D721Med (cell line): ENCODE results near the gene CNTN4.

ENCODE experiments used
- DNase-seq: peaks from one replicate; pipeline ENCODE4 v3.0.0; 2011; ENCODE audit warnings: low spot score; ENCODE audit not compliant: insufficient read length
- FAIRE-seq: peaks from 2 replicates; lab custom pipeline; 2011; peaks lifted over from hg19 to GRCh38; lab: Jason Lieb, UNC
- TF ChIP-seq, protein P1 (sequence below): IDR thresholded peaks from 2 replicates; pipeline ENCODE4 v1.5.1; 2012; ENCODE audit warnings: mild to moderate bottlenecking, control low read depth; ENCODE audit not compliant: insufficient read depth; ENCODE audit errors: missing control alignments

Gene CNTN4

DNA sequence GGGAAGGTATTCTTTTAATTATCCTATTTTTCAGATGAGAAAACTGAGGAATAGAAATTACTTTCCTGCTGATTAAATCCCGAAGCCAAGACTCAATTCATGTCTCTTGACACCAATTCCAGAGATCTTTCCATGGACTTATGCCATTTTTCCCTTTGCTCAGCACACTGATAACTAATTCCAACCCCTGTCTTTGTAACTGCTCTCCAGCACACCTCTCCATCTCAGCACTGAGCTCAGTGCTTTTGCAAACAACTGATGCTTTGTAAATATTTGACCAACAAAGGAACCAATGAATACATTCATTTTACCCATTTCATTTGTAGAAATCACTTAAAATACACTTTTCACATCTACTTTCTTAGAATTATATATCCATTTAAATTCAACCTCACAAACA is 762.5 kb downstream of the CNTN4 start:
- FAIRE-seq = no peak
- no peak for DNase-seq
- TF ChIP-seq, protein P1, sequence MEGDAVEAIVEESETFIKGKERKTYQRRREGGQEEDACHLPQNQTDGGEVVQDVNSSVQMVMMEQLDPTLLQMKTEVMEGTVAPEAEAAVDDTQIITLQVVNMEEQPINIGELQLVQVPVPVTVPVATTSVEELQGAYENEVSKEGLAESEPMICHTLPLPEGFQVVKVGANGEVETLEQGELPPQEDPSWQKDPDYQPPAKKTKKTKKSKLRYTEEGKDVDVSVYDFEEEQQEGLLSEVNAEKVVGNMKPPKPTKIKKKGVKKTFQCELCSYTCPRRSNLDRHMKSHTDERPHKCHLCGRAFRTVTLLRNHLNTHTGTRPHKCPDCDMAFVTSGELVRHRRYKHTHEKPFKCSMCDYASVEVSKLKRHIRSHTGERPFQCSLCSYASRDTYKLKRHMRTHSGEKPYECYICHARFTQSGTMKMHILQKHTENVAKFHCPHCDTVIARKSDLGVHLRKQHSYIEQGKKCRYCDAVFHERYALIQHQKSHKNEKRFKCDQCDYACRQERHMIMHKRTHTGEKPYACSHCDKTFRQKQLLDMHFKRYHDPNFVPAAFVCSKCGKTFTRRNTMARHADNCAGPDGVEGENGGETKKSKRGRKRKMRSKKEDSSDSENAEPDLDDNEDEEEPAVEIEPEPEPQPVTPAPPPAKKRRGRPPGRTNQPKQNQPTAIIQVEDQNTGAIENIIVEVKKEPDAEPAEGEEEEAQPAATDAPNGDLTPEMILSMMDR = no peak

- DNase-seq (no peak), FAIRE-seq (no peak)
- TF ChIP-seq, protein P1 = no peak
Observed at GRCh38 chr3:2861920-2862319, 763.3 kb downstream of the CNTN4 start.

DNA sequence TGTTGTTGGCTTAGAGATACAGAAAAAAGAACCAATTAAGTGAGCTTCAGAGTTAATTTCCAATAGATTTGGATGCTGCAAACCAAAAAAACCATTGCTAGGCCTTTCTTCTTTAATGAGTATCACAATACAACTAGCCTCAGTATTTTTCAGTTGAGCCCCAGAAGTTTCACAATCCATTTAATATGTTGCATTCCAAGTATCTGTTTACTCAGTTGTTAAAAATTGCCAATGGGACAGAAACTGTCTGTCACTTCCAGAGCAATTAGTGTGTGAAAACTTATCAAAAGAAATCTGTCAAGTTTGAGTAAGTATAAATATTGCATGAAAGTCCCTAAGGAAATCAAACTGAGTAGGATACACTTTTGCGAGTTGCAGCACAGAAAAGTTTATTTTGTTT is 763.7 kb downstream of the CNTN4 start:
- no peak for FAIRE-seq
- DNase-seq = no peak
- TF ChIP-seq, protein P1 = no peak

DNA sequence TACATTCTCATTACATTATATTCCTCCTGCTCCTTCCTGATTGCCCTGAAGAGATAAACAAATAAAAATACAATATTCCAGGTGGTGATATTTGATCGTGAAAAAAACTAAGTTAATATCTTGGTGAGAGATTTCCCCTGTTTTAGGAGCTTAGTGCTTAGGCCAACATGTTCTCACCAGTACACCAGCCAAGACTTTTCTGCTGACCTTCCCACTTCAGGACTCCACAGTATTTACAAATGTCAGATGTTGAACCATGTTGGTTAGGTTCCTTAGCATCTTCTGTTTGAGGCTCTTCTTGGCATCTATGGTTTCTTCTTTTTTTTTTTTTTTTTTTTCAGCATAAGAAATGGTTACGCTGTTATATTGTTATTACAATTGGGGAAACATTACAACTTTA is 764.5 kb downstream of the CNTN4 start:
- DNase-seq (no peak), FAIRE-seq (no peak)
- TF ChIP-seq, protein P1 = no peak

DNA sequence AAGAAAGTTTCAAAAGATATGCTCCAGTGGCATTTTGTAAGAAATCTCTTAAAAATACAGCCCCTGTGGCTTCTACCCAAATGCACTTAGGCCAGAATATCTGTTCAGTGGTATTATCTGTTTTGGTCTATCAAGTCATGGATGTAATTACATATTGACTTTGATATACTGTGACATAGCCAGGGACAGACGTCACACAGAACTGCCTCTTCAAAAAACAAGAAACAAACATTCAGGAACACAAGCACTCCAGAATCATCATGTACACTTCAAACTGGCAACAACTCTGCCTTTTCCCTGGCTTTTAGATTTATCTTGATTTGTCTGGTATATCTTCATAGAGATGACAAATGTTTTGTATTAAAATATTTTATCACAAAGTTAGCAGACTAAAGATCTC is 771.2 kb downstream of the CNTN4 start:
- no peak for DNase-seq
- TF ChIP-seq, protein P1 = no peak
- FAIRE-seq = no peak

- no peak for FAIRE-seq
- TF ChIP-seq, protein P1 = no peak
Observed at GRCh38 chr3:2870724-2871333, 772.2 kb downstream of the CNTN4 start.

DNA sequence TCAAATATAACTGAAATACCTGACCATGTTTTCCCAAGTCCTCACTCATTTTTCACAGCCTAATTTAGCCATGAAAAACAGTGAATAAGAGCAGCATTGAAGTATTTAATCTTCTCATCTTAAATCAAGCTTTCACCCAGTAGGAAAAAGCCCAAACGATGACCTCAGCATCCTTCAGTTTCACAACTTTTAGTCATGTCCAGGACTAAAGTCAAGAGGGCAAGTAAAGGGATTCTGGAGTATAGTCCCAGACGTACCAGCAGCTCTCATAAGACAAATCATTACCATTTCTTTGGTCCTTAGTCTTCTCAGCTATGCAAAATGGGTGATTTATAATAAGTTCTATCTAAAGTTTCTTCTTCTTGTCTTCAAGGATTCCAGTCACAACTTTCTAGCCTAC is 774.2 kb downstream of the CNTN4 start:
- FAIRE-seq = no peak
- TF ChIP-seq, protein P1 = no peak
- no peak for DNase-seq

More at GRCh38 chr3:2870724-2871333, 772.2 kb downstream of the CNTN4 start:
- DNase-seq = no peak
